ENCODE results near the gene CDH20.

Gene CDH20

DNA sequence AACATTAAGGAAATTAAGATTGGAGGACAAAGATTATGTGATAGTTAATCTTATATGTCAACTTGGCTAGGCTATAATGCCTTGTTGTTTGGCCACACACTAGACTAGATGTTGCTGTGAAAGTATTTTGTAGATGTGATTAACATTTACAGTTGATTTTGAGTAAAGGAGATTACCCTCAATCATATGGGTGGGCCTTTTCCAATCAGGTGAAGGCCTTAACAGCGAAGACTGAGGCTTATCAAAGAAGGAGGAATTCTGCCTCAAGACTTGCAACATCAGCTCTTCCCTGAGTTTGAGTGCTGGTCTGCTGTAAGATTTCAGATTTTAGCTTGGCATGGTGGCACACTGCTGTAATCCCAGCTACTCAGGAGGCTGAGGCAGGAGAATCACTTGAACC, 250.3 kb downstream of the CDH20 start:
- H3K4me3 ChIP-seq (ENCODE audit: low read depth, low read length), result no peak overlapping the region
- TF ChIP-seq, protein P1, sequence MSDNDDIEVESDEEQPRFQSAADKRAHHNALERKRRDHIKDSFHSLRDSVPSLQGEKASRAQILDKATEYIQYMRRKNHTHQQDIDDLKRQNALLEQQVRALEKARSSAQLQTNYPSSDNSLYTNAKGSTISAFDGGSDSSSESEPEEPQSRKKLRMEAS (IDR thresholded peaks at IDR 0.05; ENCODE audit: low read depth, low read length), result no peak
- no peak for TF ChIP-seq MYC (IDR thresholded peaks at IDR 0.05; ENCODE audit: low read depth, low read length)
- no peak for TF ChIP-seq POLR2A (IDR thresholded peaks at IDR 0.05; ENCODE audit: extremely low read depth, insufficient read length)
- TF ChIP-seq, protein P2, sequence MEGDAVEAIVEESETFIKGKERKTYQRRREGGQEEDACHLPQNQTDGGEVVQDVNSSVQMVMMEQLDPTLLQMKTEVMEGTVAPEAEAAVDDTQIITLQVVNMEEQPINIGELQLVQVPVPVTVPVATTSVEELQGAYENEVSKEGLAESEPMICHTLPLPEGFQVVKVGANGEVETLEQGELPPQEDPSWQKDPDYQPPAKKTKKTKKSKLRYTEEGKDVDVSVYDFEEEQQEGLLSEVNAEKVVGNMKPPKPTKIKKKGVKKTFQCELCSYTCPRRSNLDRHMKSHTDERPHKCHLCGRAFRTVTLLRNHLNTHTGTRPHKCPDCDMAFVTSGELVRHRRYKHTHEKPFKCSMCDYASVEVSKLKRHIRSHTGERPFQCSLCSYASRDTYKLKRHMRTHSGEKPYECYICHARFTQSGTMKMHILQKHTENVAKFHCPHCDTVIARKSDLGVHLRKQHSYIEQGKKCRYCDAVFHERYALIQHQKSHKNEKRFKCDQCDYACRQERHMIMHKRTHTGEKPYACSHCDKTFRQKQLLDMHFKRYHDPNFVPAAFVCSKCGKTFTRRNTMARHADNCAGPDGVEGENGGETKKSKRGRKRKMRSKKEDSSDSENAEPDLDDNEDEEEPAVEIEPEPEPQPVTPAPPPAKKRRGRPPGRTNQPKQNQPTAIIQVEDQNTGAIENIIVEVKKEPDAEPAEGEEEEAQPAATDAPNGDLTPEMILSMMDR (IDR thresholded peaks at IDR 0.05; ENCODE audit: low read depth, low read length), result no peak
- no peak for DNase-seq (ENCODE audit: low read depth)

DNA sequence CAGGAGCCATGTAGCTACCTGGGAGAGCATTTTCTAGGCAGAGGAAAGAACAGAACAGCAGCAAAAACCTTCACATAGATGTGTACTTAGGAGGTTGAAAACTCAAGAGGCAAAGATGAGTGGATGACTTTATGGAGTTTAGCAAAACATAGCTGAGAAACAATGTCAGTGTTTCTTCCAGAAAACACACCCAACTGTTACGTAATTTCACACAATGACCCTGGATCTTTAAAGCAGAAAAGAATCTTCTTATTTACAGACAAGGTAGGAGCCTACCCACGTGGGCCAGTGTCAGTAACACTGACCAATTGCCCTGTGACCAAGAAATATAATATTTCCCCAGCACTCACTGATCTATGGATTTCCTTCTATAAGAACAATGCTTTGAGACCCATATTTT, 254.6 kb downstream of the CDH20 start:
- no peak for DNase-seq (ENCODE audit: low read depth)
- TF ChIP-seq, protein P2 (IDR thresholded peaks at IDR 0.05; ENCODE audit: low read depth, low read length), result no peak
- TF ChIP-seq, protein P1 (IDR thresholded peaks at IDR 0.05; ENCODE audit: low read depth, low read length), result no peak
- TF ChIP-seq MYC (IDR thresholded peaks at IDR 0.05; ENCODE audit: low read depth, low read length) (no peak), POLR2A (IDR thresholded peaks at IDR 0.05; ENCODE audit: extremely low read depth, insufficient read length) (no peak)
- no peak overlapping the region for H3K4me3 ChIP-seq (ENCODE audit: low read depth, low read length)

DNA sequence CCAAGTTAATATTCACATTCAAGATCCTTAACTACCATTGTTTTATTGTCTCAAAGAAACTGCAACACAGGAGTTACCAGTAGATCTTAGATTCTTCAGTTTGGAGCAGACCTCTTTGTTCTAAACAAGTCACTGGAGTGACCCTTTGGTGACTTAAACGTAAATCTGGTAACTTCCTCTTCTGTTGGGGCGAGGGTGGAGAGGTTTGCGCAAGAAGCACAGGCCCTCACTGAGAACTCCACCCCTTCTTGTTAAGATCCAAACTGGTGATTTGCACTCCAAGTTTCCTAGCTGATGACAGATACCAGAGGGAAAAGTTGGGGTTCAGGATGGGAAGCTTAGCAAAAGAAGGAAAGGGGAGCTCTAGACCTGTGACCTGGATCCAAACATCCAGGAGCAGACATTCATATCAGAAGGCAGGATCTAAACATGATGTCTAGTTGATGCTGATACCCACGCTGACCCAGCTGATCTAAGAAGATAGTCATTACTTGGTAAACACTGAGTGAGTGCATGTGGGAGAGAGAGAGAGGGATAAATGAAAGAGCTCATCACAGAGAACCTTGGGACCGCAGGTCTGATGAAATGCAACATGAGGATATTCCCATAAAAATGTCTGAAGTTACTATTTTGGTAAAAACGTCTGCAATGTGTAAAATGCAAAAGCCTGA, 256.0 kb downstream of the CDH20 start:
- H3K4me3 ChIP-seq (ENCODE audit: low read depth, low read length), result no peak overlapping the region
- TF ChIP-seq, protein P2 (IDR thresholded peaks at IDR 0.05; ENCODE audit: low read depth, low read length), result no peak
- peak; percentile 59 for DNase-seq (ENCODE audit: low read depth)

DNA sequence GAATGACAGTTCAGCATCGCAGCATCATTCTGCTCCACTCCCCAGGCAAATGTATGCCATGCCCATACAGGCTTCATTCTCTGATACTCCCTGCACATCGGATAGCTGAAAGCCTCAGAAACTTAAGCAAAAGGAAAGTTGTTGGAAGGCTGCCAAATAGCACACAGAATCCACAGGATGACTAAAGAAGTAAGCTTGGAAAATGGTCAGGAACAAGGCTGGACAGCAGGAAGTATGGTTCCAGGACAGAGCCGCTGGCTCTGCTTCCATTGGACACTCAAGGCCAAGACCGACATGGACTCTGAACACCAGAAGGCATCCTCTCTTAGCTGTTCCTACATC, 256.5 kb downstream of the CDH20 start:
- DNase-seq (ENCODE audit: low read depth), result no peak
- no peak overlapping the region for H3K4me3 ChIP-seq (ENCODE audit: low read depth, low read length)
- TF ChIP-seq POLR2A (IDR thresholded peaks at IDR 0.05; ENCODE audit: extremely low read depth, insufficient read length) (no peak), MYC (IDR thresholded peaks at IDR 0.05; ENCODE audit: low read depth, low read length) (no peak)
- TF ChIP-seq, protein P1 (IDR thresholded peaks at IDR 0.05; ENCODE audit: low read depth, low read length), result no peak
- TF ChIP-seq, protein P2 (IDR thresholded peaks at IDR 0.05; ENCODE audit: low read depth, low read length), result no peak

DNA sequence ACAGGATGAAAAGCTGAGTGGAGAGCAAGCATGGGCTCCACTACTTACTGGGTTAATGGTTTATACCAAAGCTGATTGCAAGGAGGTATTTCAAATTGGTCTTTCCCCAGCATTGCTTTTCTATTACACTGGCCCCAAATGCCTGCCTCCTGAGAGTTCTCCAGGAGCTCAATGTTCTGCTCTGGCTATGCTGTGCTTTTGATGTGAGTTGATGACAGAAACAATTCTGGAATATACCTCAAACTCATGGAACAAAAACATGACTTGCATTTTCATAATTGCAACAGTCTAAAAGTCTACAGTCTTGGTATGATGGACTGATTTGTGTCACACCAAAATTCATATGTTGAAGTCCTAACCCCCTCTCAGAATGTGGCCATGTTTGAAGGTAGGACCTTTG, 258.0 kb downstream of the CDH20 start:
- DNase-seq (ENCODE audit: low read depth), result no peak
- TF ChIP-seq MYC (IDR thresholded peaks at IDR 0.05; ENCODE audit: low read depth, low read length) (no peak), POLR2A (IDR thresholded peaks at IDR 0.05; ENCODE audit: extremely low read depth, insufficient read length) (no peak)
- TF ChIP-seq, protein P2 (IDR thresholded peaks at IDR 0.05; ENCODE audit: low read depth, low read length), result no peak
- TF ChIP-seq, protein P1 (IDR thresholded peaks at IDR 0.05; ENCODE audit: low read depth, low read length), result no peak
- no peak overlapping the region for H3K4me3 ChIP-seq (ENCODE audit: low read depth, low read length)
